Measurements from ENCODE around the gene SCP2D1. TPM values are rescaled to one million over a fixed set of nuclear protein-coding genes. Genes with fewer than 3 reads are reported as not detected.

Gene SCP2D1
- polyA plus RNA-seq, 3 donors = not detected

- H3K9ac ChIP-seq (ENCODE audit: insufficient read depth, low read length, poor library complexity, severe bottlenecking) = no peak overlapping the region
- Mint-ChIP-seq H3K36me3 (no peaks in the 10 kb centered on the region), H3K4me1 (peaks cover 5% of the 10 kb centered on the region), H3K27ac (no peak overlapping the region), H3K4me3 (no peak overlapping the region), H3K9me3 (peaks cover 0 to 7% (median 0%) of the 10 kb centered on the region in 7 donors), H3K27me3 (ENCODE audit: low read depth in 3 of 3) (peaks cover 0 to 3% (median 2%) of the 10 kb centered on the region in 3 donors)
- H4K20me1 ChIP-seq (ENCODE audit: insufficient read depth, low read length) = no peaks in the 10 kb centered on the region
- DNase-seq = no peak
- no CpG with 5 or more reads among the region's 1 CpG for WGBS (ENCODE audit: insufficient coverage)
- no peaks in the 10 kb centered on the region for H3K27me3 ChIP-seq (ENCODE audit: control insufficient read depth in 2 of 2, insufficient read depth in 2 of 2, low read length in 2 of 2)
- no peak overlapping the region for H3K27ac ChIP-seq (ENCODE audit: low read depth in 1 of 2, low read length in 2 of 2)
- H3K4me1 ChIP-seq (ENCODE audit: control insufficient read depth in 1 of 2, insufficient read depth in 2 of 2, low read length in 2 of 2) = no peaks in the 10 kb centered on the region
- H3K9me3 ChIP-seq (replicated peaks in 1 of 2; ENCODE audit: control insufficient read depth in 1 of 2, insufficient read depth in 1 of 2, low read length in 2 of 2) = no peaks in the 10 kb centered on the region
- no peaks in the 10 kb centered on the region for H3K79me2 ChIP-seq (ENCODE audit: insufficient read depth, low read length)
- no peak overlapping the region for H3K4me3 ChIP-seq (replicated peaks in 1 of 3; ENCODE audit: low read depth in 2 of 3, low read length in 3 of 3)
- TF ChIP-seq CTCF (IDR thresholded peaks at IDR 0.05) = no peak
- no peak overlapping the region for H2AFZ ChIP-seq (ENCODE audit: insufficient read depth, low read depth, low read length, poor library complexity, severe bottlenecking)
- no peak overlapping the region for H3K4me2 ChIP-seq (replicated peaks; ENCODE audit: extremely low read depth, low read length, poor library complexity, severe bottlenecking)
- intact Hi-C loops (cut with micrococcal nuclease) = no loop called here
- H3K36me3 ChIP-seq (replicated peaks in 1 of 2; ENCODE audit: control insufficient read depth in 1 of 2, insufficient read depth in 2 of 2, low read length in 2 of 2) = no peaks in the 10 kb centered on the region
Observed at GRCh38 chr20:18773566-18773965, 40.0 kb upstream of the SCP2D1 start.

- Mint-ChIP-seq H3K36me3 (no peaks in the 10 kb centered on the region), H3K27me3 (ENCODE audit: low read depth in 3 of 3) (peaks cover 0 to 3% (median 2%) of the 10 kb centered on the region in 3 donors), H3K27ac (no peak overlapping the region), H3K4me1 (peaks cover 5% of the 10 kb centered on the region), H3K9me3 (peaks cover 0 to 7% (median 0%) of the 10 kb centered on the region in 7 donors), H3K4me3 (no peak overlapping the region)
- intact Hi-C loops (cut with micrococcal nuclease) = no loop called here
- H3K4me2 ChIP-seq (replicated peaks; ENCODE audit: extremely low read depth, low read length, poor library complexity, severe bottlenecking) = no peak overlapping the region
- H3K27me3 ChIP-seq (ENCODE audit: control insufficient read depth in 2 of 2, insufficient read depth in 2 of 2, low read length in 2 of 2) = no peaks in the 10 kb centered on the region
- H3K9me3 ChIP-seq (replicated peaks in 1 of 2; ENCODE audit: control insufficient read depth in 1 of 2, insufficient read depth in 1 of 2, low read length in 2 of 2) = no peaks in the 10 kb centered on the region
- no peak overlapping the region for H3K27ac ChIP-seq (ENCODE audit: low read depth in 1 of 2, low read length in 2 of 2)
- no peaks in the 10 kb centered on the region for H4K20me1 ChIP-seq (ENCODE audit: insufficient read depth, low read length)
- no peak for TF ChIP-seq CTCF (IDR thresholded peaks at IDR 0.05)
- H3K9ac ChIP-seq (ENCODE audit: insufficient read depth, low read length, poor library complexity, severe bottlenecking) = no peak overlapping the region
- no peaks in the 10 kb centered on the region for H3K36me3 ChIP-seq (replicated peaks in 1 of 2; ENCODE audit: control insufficient read depth in 1 of 2, insufficient read depth in 2 of 2, low read length in 2 of 2)
- no peaks in the 10 kb centered on the region for H3K4me1 ChIP-seq (ENCODE audit: control insufficient read depth in 1 of 2, insufficient read depth in 2 of 2, low read length in 2 of 2)
- no peaks in the 10 kb centered on the region for H3K79me2 ChIP-seq (ENCODE audit: insufficient read depth, low read length)
- WGBS (ENCODE audit: insufficient coverage) = 100% methylated on average over 2 of the region's 2 CpGs
- no peak overlapping the region for H3K4me3 ChIP-seq (replicated peaks in 1 of 3; ENCODE audit: low read depth in 2 of 3, low read length in 3 of 3)
- DNase-seq = no peak
- no peak overlapping the region for H2AFZ ChIP-seq (ENCODE audit: insufficient read depth, low read depth, low read length, poor library complexity, severe bottlenecking)
Observed at GRCh38 chr20:18774207-18774606, 39.4 kb upstream of the SCP2D1 start.

All from CD14-positive monocyte (primary cell).